Gastroesophageal sphincter (tissue), 4 donors: ENCODE data around the gene SLC25A39. TPM values are rescaled to one million over a fixed set of nuclear protein-coding genes. Genes with fewer than 3 reads are reported as not detected.
"Not testable (repeated sequence)": the region's sequence is repeated elsewhere in the genome, so short reads cannot be mapped to it uniquely, and the experiment has no call there.

Experiments
- ATAC-seq: fragments of 150-250 bp; one replicate; pipeline ENCODE4 v1.9.1; 2016; ENCODE audit warnings: mild to moderate bottlenecking, moderate library complexity
- H3K27ac ChIP-seq, 4 donors: fragments of 200-600 bp; sonication (generic) in 3 of 4; 1 replicate in 3 of 4; 2 replicates in 1 of 4; pipeline ENCODE4 v1.5.1; 2016 to 2019
- H3K27me3 ChIP-seq: fragments of 200-600 bp; sonication (generic); one replicate; pipeline ENCODE4 v1.5.1; 2019
- H3K36me3 ChIP-seq, 2 donors: fragments of 200-600 bp; sonication (generic); one replicate each; pipeline ENCODE4 v1.5.1; 2019; ENCODE audit warnings: control low read depth in 1 of 2
- H3K4me1 ChIP-seq, 3 donors: fragments of 200-600 bp; sonication (generic); 1 replicate in 2 of 3; 2 replicates in 1 of 3; pipeline ENCODE4 v1.5.1; 2016 to 2019; ENCODE audit warnings: control low read depth in 2 of 3
- H3K4me3 ChIP-seq, 2 donors: fragments of 200-600 bp; sonication (generic); one replicate each; pipeline ENCODE4 v1.5.1; 2019; ENCODE audit warnings: mild to moderate bottlenecking in 1 of 2, moderate library complexity in 1 of 2
- H3K9me3 ChIP-seq, 3 donors: fragments of 200-600 bp; sonication (generic); one replicate each; pipeline ENCODE4 v1.5.1; 2017 to 2019; ENCODE audit warnings: control low read depth in 2 of 3
- CTCF ChIP-seq, 4 experiments: fragments of 200-600 bp in 2 of 4; fragments of 450-650 bp in 2 of 4; sonication (generic) in 1 of 4; IDR thresholded peaks; one replicate each; pipeline ENCODE4 v1.5.1; 2017 to 2019; ENCODE audit warnings: antibody characterized with exemption in 4 of 4, mild to moderate bottlenecking in 2 of 4, moderate library complexity in 2 of 4
- EP300 ChIP-seq: sonication (generic); formaldehyde crosslinking; IDR thresholded peaks from one replicate; pipeline ENCODE4 v1.6.1; 2017; ENCODE audit warnings: antibody characterized with exemption, mild to moderate bottlenecking
- POLR2A ChIP-seq, 2 donors: fragments of 450-650 bp; IDR thresholded peaks; one replicate each; pipeline ENCODE4 v1.6.1; 2017; ENCODE audit warnings: antibody characterized with exemption in 2 of 2, mild to moderate bottlenecking in 2 of 2, moderate library complexity in 1 of 2
- POLR2AphosphoS5 ChIP-seq: sonication (generic); formaldehyde crosslinking; IDR thresholded peaks from one replicate; pipeline ENCODE4 v1.6.1; 2017; ENCODE audit warnings: antibody characterized with exemption
- WGBS, 2 donors: methylation state at CpG; one replicate each; pipeline ENCODE4 v1.1.5; 2018; ENCODE audit warnings: low coverage in 1 of 2; 5-methylcytosine and 5-hydroxymethylcytosine counted together
- total RNA-seq, 4 donors: library from RNA; depleted of rRNA; stranded (reverse); fragments of >200 nt; gene quantifications; one replicate each; pipeline ENCODE4 v1.1.0, GENCODE V29; 2016

Gene SLC25A39
- total RNA-seq: 10 to 100 TPM; 36.2 to 61.8 (median 49.2) TPM

GRCh38 chr17:44324571-44325275, at the start of gene SLC25A39:
Gene SLC25A39 (minus strand): TSS chr17:44324823. CDS start chr17:44323562, 1,261 bp downstream.
- Histone ChIP-seq H3K27ac (peak within 1 kb of the TSS; percentile 82 to 97 (median 94)), H3K4me1 (peaks cover 0 to 46% (median 11%) of the 10 kb centered on the region in 3 donors), H3K4me3 (peak within 1 kb of the TSS; percentile 67 to 77), H3K27me3 (no peaks in the 10 kb centered on the region), H3K9me3 (no peaks in the 10 kb centered on the region), H3K36me3 (peaks cover 0 to 30% of the 10 kb centered on the region in 2 donors)
- TF ChIP-seq POLR2AphosphoS5 (peak; percentile 80), POLR2A (IDR thresholded peaks at IDR 0.05) (peak; percentile 66), EP300 (no peak), CTCF (IDR thresholded peaks at IDR 0.05) (no peak)
- ATAC-seq: peak; percentile 89
- 0% methylated on average over 11 of the region's 85 CpGs; no CpG with 5 or more reads in 1 of the 2 donors for WGBS, 2 donors

- Histone ChIP-seq H3K4me1 (peaks cover 0 to 26% (median 4%) of the 10 kb centered on the region in 3 donors), H3K9me3 (no peaks in the 10 kb centered on the region), H3K4me3 (no peak overlapping the region), H3K27ac (no peak overlapping the region), H3K36me3 (no peaks in the 10 kb centered on the region), H3K27me3 (peaks cover 47% of the 10 kb centered on the region)
- 64% methylated on average over 5 of the region's 10 CpGs; no CpG with 5 or more reads in 1 of the 2 donors for WGBS, 2 donors
- no peak for TF ChIP-seq CTCF (IDR thresholded peaks at IDR 0.05)
- no peak for TF ChIP-seq EP300
- no peak for TF ChIP-seq POLR2A (IDR thresholded peaks at IDR 0.05)
- no peak for TF ChIP-seq POLR2AphosphoS5
- no peak for ATAC-seq
Observed at GRCh38 chr17:44372036-44372435, 47.4 kb upstream of the SLC25A39 start.

- not testable (repeated sequence) for ATAC-seq, H3K36me3 ChIP-seq
- WGBS, 2 donors: no CpG with 5 or more reads among the region's 17 CpGs
Observed at GRCh38 chr17:44369414-44370023, 44.9 kb upstream of the SLC25A39 start.

GRCh38 chr17:44368391-44369243, 44.0 kb upstream of the SLC25A39 start:
- H3K36me3 ChIP-seq, H3K9me3 ChIP-seq, H3K27ac ChIP-seq, H3K4me3 ChIP-seq, H3K4me1 ChIP-seq, ATAC-seq: not testable (repeated sequence)
- WGBS, 2 donors: 66 to 81% methylated on average over 5 to 6 of the region's 42 CpGs
- H3K27me3 ChIP-seq: peaks cover 47% of the 10 kb centered on the region

More at GRCh38 chr17:44369414-44370023, 44.9 kb upstream of the SLC25A39 start:
- not testable (repeated sequence) for H3K4me1 ChIP-seq, H3K27ac ChIP-seq, H3K9me3 ChIP-seq, H3K4me3 ChIP-seq
- H3K27me3 ChIP-seq: peaks cover 47% of the 10 kb centered on the region

GRCh38 chr17:44367231-44367979, 42.8 kb upstream of the SLC25A39 start:
- peaks cover 57% of the 10 kb centered on the region for H3K27me3 ChIP-seq
- TF ChIP-seq POLR2A (IDR thresholded peaks at IDR 0.05) (no peak), EP300 (no peak), POLR2AphosphoS5 (no peak), CTCF (IDR thresholded peaks at IDR 0.05) (no peak)
- ATAC-seq: no peak

GRCh38 chr17:44365051-44365450, 40.4 kb upstream of the SLC25A39 start:
- H3K9me3 ChIP-seq, ATAC-seq, H3K27ac ChIP-seq, H3K36me3 ChIP-seq, H3K4me3 ChIP-seq: not testable (repeated sequence)
- WGBS, 2 donors: 88% methylated on average over 5 of the region's 5 CpGs; no CpG with 5 or more reads in 1 of the 2 donors
- H3K4me1 ChIP-seq: peaks cover 0 to 37% (median 7%) of the 10 kb centered on the region in 3 donors
- H3K27me3 ChIP-seq: peaks cover 45% of the 10 kb centered on the region

More at GRCh38 chr17:44367231-44367979, 42.8 kb upstream of the SLC25A39 start:
- no peak overlapping the region for H3K27ac ChIP-seq
- H3K9me3 ChIP-seq: no peaks in the 10 kb centered on the region
- no peak overlapping the region for H3K4me3 ChIP-seq
- H3K4me1 ChIP-seq: peaks cover 0 to 20% (median 7%) of the 10 kb centered on the region in 3 donors
- H3K36me3 ChIP-seq: no peaks in the 10 kb centered on the region
- 58 to 73% methylated on average over 6 to 7 of the region's 7 CpGs for WGBS, 2 donors
